Choroid plexus epithelial cell (primary cell): ENCODE data around the gene WDR74.

ENCODE experiments used
- DNase-seq: peaks from one replicate; pipeline ENCODE4 v3.0.0-alpha.2; 2010; ENCODE audit warnings: low read depth
- H3K4me3 ChIP-seq: 2 replicates; pipeline ENCODE4 v1.5.1; 2011; ENCODE audit warnings: low read depth, mild to moderate bottlenecking, control low read depth, low read length, moderate library complexity
- TF ChIP-seq, protein P1 (sequence below): conservative IDR thresholded peaks from 2 replicates; pipeline ENCODE4 v1.5.1; 2011; ENCODE audit warnings: low read depth, mild to moderate bottlenecking, control low read depth, inconsistent platforms, low read length, moderate library complexity

WDR74 gene

GRCh38 chr11:62882431-62882749, 43.0 kb upstream of the WDR74 start:
- DNase-seq: no peak

GRCh38 chr11:62881579-62882430, 42.4 kb upstream of the WDR74 start:
- peak; percentile 98 for DNase-seq
- TF ChIP-seq, protein P1, sequence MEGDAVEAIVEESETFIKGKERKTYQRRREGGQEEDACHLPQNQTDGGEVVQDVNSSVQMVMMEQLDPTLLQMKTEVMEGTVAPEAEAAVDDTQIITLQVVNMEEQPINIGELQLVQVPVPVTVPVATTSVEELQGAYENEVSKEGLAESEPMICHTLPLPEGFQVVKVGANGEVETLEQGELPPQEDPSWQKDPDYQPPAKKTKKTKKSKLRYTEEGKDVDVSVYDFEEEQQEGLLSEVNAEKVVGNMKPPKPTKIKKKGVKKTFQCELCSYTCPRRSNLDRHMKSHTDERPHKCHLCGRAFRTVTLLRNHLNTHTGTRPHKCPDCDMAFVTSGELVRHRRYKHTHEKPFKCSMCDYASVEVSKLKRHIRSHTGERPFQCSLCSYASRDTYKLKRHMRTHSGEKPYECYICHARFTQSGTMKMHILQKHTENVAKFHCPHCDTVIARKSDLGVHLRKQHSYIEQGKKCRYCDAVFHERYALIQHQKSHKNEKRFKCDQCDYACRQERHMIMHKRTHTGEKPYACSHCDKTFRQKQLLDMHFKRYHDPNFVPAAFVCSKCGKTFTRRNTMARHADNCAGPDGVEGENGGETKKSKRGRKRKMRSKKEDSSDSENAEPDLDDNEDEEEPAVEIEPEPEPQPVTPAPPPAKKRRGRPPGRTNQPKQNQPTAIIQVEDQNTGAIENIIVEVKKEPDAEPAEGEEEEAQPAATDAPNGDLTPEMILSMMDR: no peak
- H3K4me3 ChIP-seq: peak overlapping the region; percentile 100

More at GRCh38 chr11:62882431-62882749, 43.0 kb upstream of the WDR74 start:
- TF ChIP-seq, protein P1: no peak
- H3K4me3 ChIP-seq: peak overlapping the region; percentile 100

GRCh38 chr11:62880803-62881578, 41.6 kb upstream of the WDR74 start, which contains the start of gene SLC3A2:
Gene SLC3A2 (plus strand): TSS chr11:62880896. CDS start chr11:62881024, 128 bp downstream.
- peak within 1 kb of the TSS; percentile 100 for H3K4me3 ChIP-seq
- peak; percentile 91 for DNase-seq
- TF ChIP-seq, protein P1: peak; percentile 58

- H3K4me3 ChIP-seq: peak overlapping the region; percentile 100
- peak; percentile 83 for DNase-seq
- TF ChIP-seq, protein P1: no peak
Measured at GRCh38 chr11:62880231-62880802, 40.9 kb upstream of the WDR74 start.

- TF ChIP-seq, protein P1: no peak
- peak overlapping the region; percentile 100 for H3K4me3 ChIP-seq
- DNase-seq: peak; percentile 48
Measured at GRCh38 chr11:62879235-62879978, 40.0 kb upstream of the WDR74 start.

- TF ChIP-seq, protein P1: no peak
- no peak overlapping the region for H3K4me3 ChIP-seq
- DNase-seq: no peak
Measured at GRCh38 chr11:62876712-62877111, 37.3 kb upstream of the WDR74 start.
